ENCODE measurements around the gene USP48.

The USP48 gene

GRCh38 chr1:21823980-21824702 is 41.2 kb upstream of the USP48 start:
- Histone ChIP-seq H3K79me2 (ENCODE audit: insufficient read depth, low read length) (no peaks in the 10 kb centered on the region), H3K27ac (ENCODE audit: low read depth, low read length) (no peak overlapping the region), H3K4me3 (ENCODE audit: insufficient read depth, low read length, poor library complexity, severe bottlenecking) (no peak overlapping the region), H3K4me2 (ENCODE audit: low read depth, low read length, poor library complexity, severe bottlenecking) (no peak overlapping the region), H3K36me3 (ENCODE audit: low read length) (no peaks in the 10 kb centered on the region), H3K9me2 (replicated peaks; ENCODE audit: insufficient read depth, low read length) (no peaks in the 10 kb centered on the region), H2AFZ (ENCODE audit: low read depth, low read length, severe bottlenecking) (no peak overlapping the region), H3K9ac (ENCODE audit: low read length) (no peak overlapping the region), H3F3A (ENCODE audit: insufficient read depth) (no peaks in the 10 kb centered on the region), H3K9me3 (ENCODE audit: insufficient read depth, low read length) (no peaks in the 10 kb centered on the region), H3K27me3 (ENCODE audit: low read length) (no peaks in the 10 kb centered on the region), H4K20me1 (ENCODE audit: low read depth, low read length) (no peaks in the 10 kb centered on the region)
- no peak for TF ChIP-seq EZH2phosphoT487 (conservative IDR thresholded peaks at IDR 0.05; ENCODE audit: low read length)
- no peak for TF ChIP-seq CTCF (IDR thresholded peaks at IDR 0.05; ENCODE audit: insufficient read depth, low read length, poor library complexity, severe bottlenecking)

DNA sequence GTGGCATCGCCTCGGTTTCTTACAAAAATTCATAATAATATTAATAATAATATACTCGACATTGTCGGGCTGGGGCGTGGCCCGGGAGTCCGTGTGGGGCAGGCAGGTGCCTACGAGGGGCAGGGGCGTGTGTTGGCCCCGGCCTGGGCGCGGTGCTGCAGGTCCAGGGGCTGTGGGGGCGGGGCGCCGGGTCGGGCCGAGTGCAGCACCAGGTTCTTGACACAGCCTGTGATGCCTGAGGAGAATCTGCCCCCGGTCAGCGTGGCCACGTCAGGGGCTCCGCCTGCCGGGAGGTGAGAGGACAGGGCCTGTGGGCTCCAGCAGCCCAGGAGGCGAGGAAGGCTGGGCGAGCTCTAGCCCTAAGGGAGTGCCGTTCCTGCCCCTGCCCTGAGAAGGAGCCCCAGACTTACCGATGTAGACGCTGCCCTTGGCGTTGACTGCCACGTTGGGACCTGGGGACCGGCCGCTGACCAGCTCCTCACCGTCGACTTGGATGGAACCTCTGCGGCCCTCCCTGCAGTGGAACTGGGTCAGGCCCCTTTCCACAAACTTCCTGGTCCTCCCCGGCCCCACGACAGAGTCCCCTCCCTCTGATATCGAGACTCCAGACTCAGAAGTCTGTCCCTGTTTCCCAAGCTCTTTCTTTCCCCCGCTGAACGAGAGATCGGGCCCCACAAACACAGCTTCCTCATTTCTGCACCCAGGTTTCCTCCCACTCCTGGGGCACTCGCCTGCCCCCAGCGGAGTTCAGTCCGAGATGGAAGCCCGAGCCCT is 40.4 kb upstream of the USP48 start:
- Histone ChIP-seq H2AFZ (ENCODE audit: low read depth, low read length, severe bottlenecking) (no peak overlapping the region), H3F3A (ENCODE audit: insufficient read depth) (no peaks in the 10 kb centered on the region), H3K27ac (ENCODE audit: low read depth, low read length) (no peak overlapping the region), H3K27me3 (ENCODE audit: low read length) (no peaks in the 10 kb centered on the region), H3K4me3 (ENCODE audit: insufficient read depth, low read length, poor library complexity, severe bottlenecking) (no peak overlapping the region), H3K9ac (ENCODE audit: low read length) (no peak overlapping the region), H3K9me2 (replicated peaks; ENCODE audit: insufficient read depth, low read length) (no peaks in the 10 kb centered on the region), H3K9me3 (ENCODE audit: insufficient read depth, low read length) (no peaks in the 10 kb centered on the region), H3K4me2 (ENCODE audit: low read depth, low read length, poor library complexity, severe bottlenecking) (no peak overlapping the region), H3K36me3 (ENCODE audit: low read length) (no peaks in the 10 kb centered on the region), H4K20me1 (ENCODE audit: low read depth, low read length) (no peaks in the 10 kb centered on the region), H3K79me2 (ENCODE audit: insufficient read depth, low read length) (no peaks in the 10 kb centered on the region)
- TF ChIP-seq EZH2phosphoT487 (conservative IDR thresholded peaks at IDR 0.05; ENCODE audit: low read length) (no peak), CTCF (IDR thresholded peaks at IDR 0.05; ENCODE audit: insufficient read depth, low read length, poor library complexity, severe bottlenecking) (no peak)

DNA sequence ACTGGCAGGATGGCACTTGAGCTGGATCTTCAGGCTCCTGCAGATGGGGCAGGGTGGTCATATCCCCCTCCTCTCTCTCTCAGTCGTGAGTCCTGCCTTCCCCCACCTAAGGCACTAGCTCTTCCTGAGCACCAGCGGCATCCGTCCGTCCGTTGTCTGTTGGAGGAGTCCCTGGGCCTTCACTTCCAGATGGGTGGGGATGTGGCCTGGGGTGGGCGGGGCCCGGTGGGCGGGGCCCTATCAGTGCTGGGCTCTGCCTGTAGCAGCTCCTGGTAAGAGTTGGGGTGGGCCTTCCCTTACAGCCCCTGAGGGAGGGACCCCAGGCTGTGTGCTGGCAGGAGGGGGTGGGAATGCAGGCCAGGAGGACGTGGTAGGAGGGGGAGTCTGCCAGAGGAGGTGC is 39.4 kb upstream of the USP48 start:
- Histone ChIP-seq H3K27ac (ENCODE audit: low read depth, low read length) (no peak overlapping the region), H3K9ac (ENCODE audit: low read length) (no peak overlapping the region), H2AFZ (ENCODE audit: low read depth, low read length, severe bottlenecking) (no peak overlapping the region), H3K4me2 (ENCODE audit: low read depth, low read length, poor library complexity, severe bottlenecking) (no peak overlapping the region), H3K36me3 (ENCODE audit: low read length) (no peaks in the 10 kb centered on the region), H3K9me2 (replicated peaks; ENCODE audit: insufficient read depth, low read length) (no peaks in the 10 kb centered on the region), H4K20me1 (ENCODE audit: low read depth, low read length) (no peaks in the 10 kb centered on the region), H3K79me2 (ENCODE audit: insufficient read depth, low read length) (no peaks in the 10 kb centered on the region), H3F3A (ENCODE audit: insufficient read depth) (no peaks in the 10 kb centered on the region), H3K9me3 (ENCODE audit: insufficient read depth, low read length) (no peaks in the 10 kb centered on the region), H3K4me3 (ENCODE audit: insufficient read depth, low read length, poor library complexity, severe bottlenecking) (no peak overlapping the region), H3K27me3 (ENCODE audit: low read length) (no peaks in the 10 kb centered on the region)
- TF ChIP-seq EZH2phosphoT487 (conservative IDR thresholded peaks at IDR 0.05; ENCODE audit: low read length) (no peak), CTCF (IDR thresholded peaks at IDR 0.05; ENCODE audit: insufficient read depth, low read length, poor library complexity, severe bottlenecking) (no peak)
